SK-N-MC (cell line): ENCODE results near the gene C3orf62.
"Not testable (repeated sequence)": the region's sequence is repeated elsewhere in the genome, so short reads cannot be mapped to it uniquely, and the experiment has no call there.

ENCODE experiments used
- DNase-seq: peaks from one replicate; pipeline ENCODE4 v3.0.0-alpha.2; 2011; ENCODE audit warnings: low read depth, low spot score
- H3K27ac ChIP-seq: fragments of 200-600 bp; sonication (generic); 2 replicates; pipeline ENCODE4 v1.5.1; 2016; ENCODE audit warnings: mixed run types
- H3K36me3 ChIP-seq: fragments of 200-600 bp; sonication (generic); 2 replicates; pipeline ENCODE4 v1.6.1; 2017; ENCODE audit warnings: antibody characterized with exemption, low read length, mixed read lengths; ENCODE audit not compliant: insufficient read depth
- H3K4me3 ChIP-seq: fragments of 200-600 bp; sonication (generic); 2 replicates; pipeline ENCODE4 v1.5.1; 2016
- H3K9ac ChIP-seq: fragments of 200-600 bp; sonication (generic); 2 replicates; pipeline ENCODE4 v1.8.0; 2017; ENCODE audit warnings: mixed run types, mixed read lengths; ENCODE audit not compliant: insufficient read length
- H3K9me3 ChIP-seq: fragments of 200-600 bp; sonication (generic); 2 replicates; pipeline ENCODE4 v1.6.1; 2017; ENCODE audit warnings: low read depth, mild to moderate bottlenecking, antibody characterized with exemption, low read length, moderate library complexity, mixed read lengths
- EZH2 ChIP-seq: fragments of 200-600 bp; sonication (generic); IDR thresholded peaks from one replicate; pipeline ENCODE4 v1.6.1; 2017; ENCODE audit warnings: antibody characterized with exemption
- FOXP2 ChIP-seq: optimal IDR thresholded peaks from 2 replicates; pipeline ENCODE3; 2011; ENCODE audit warnings: mild to moderate bottlenecking, moderate library complexity; ENCODE audit not compliant: insufficient read depth; ENCODE audit errors: extremely low read length, control extremely low read depth
- POLR2AphosphoS5 ChIP-seq: IDR thresholded peaks from 2 replicates; pipeline ENCODE4 v1.6.1; 2012; ENCODE audit warnings: mild to moderate bottlenecking, low read depth, low read length, borderline replicate concordance

C3orf62 gene

DNA sequence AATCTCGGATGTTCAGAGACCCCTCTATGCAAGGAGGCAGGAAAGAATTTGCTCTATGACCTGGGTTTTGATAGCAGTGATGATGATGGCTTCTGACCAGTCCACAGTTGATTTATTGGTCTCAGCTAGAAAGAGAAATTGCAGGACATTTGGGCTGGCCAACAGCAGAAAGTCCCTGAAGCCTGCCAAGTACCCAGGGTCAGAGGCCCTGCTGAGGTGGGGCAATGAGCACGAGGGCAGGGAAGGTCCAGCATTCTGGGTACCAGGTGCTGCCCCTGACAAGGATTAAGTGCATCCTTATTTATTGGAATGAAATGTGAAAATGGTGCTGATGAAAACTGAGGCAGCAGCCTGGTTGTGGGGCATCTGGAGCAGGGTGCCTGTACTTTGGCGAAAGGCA, 19.8 kb downstream of the C3orf62 start:
- Histone ChIP-seq H3K9me3 (no peaks in the 10 kb centered on the region), H3K9ac (no peak overlapping the region), H3K4me3 (no peak overlapping the region), H3K27ac (no peak overlapping the region), H3K36me3 (no peaks in the 10 kb centered on the region)
- DNase-seq = no peak
- TF ChIP-seq POLR2AphosphoS5 = no peak
- TF ChIP-seq FOXP2 = no peak
- TF ChIP-seq EZH2 = no peak

DNA sequence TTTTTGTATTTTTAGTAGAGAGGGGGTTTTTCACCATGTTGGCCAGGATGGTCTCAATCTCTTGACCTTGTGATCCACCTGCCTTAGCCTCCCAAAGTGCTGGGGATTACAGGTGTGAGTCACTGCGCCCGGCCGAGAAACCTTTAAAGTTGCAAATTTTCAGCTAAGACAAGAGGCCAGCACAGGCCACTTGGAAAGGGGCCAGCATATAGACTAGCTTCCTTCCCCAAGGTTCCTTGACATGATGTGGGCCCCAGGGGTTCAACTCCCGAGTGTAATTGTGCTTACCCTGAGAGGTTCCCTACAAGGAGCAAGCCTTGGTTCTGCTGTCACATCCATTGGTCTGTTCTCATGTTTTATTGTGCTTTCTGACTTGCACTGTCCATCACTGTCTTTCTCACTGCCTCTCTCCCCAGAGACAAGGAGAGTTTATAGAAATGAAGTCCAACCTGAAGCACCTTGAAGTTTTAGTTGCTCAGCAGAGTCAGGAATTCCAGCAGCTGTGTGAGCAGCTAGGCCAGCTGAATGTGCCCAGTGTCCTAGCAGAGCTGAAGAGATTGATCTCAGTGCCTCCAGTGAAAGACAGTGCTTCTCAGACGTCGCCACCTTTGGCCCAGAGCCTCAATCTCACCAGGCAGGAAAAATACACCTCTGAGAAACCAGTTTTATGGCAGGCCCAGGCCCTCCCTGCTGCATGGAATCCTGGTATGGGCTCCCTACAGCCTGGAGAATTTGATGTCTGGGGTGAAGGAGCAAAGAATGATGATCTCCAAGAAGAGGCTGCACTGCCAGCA, 21.1 kb downstream of the C3orf62 start:
- TF ChIP-seq FOXP2 = no peak
- TF ChIP-seq POLR2AphosphoS5 = no peak
- no peak for TF ChIP-seq EZH2
- Histone ChIP-seq H3K27ac (no peak overlapping the region), H3K9ac (no peak overlapping the region), H3K4me3 (no peak overlapping the region), H3K9me3 (no peaks in the 10 kb centered on the region), H3K36me3 (no peaks in the 10 kb centered on the region)
- DNase-seq = no peak

DNA sequence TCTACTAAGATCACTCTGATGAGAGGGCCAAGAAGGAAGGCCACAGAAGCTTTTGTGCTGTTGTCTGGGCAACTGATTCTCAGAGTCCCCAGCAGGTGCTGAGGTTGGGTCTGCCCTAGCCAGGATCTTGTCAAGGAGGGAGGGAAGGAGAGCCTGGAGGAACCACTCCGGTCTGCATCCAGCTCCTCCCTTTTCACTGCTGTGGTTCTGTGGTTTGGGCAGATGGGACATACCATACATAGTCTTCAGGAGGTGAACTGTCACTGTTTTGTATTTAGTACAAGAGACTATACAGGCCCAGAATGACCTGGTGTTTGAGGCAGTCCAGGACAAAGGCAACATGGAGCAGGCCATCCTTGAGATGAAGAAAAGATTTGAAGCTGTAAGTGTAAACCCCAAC, 21.9 kb downstream of the C3orf62 start:
- Histone ChIP-seq H3K4me3 (no peak overlapping the region), H3K9me3 (no peaks in the 10 kb centered on the region), H3K36me3 (no peaks in the 10 kb centered on the region), H3K9ac (no peak overlapping the region), H3K27ac (no peak overlapping the region)
- DNase-seq = no peak
- TF ChIP-seq POLR2AphosphoS5 = no peak
- no peak for TF ChIP-seq EZH2
- TF ChIP-seq FOXP2 = no peak

DNA sequence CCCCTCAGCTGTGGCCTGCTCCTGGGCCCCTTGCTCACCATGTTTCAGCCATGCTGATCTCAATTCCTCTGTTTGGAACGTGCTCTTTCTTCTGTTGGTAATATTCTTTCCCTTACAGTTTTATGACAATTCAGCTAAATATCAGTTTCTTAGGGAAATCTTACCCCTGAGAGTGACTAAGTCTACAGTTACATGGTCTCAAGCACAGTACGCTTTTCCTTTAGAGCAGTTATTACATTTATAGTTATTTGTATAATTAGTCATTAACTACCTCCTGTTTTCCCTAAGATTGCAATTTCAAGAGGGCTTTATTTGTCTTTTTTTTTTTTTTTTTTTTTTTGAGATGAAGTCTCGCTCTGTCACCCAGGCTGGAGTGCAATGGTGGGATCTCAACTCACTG, 23.5 kb downstream of the C3orf62 start:
- no peak overlapping the region for H3K27ac ChIP-seq
- TF ChIP-seq EZH2 (no peak), POLR2AphosphoS5 (no peak), FOXP2 (no peak)
- DNase-seq = no peak
- no peaks in the 10 kb centered on the region for H3K9me3 ChIP-seq
- H3K4me3 ChIP-seq = no peak overlapping the region
- no peak overlapping the region for H3K9ac ChIP-seq
- no peaks in the 10 kb centered on the region for H3K36me3 ChIP-seq

- Histone ChIP-seq H3K9ac (no peak overlapping the region), H3K4me3 (no peak overlapping the region), H3K9me3 (no peaks in the 10 kb centered on the region), H3K36me3 (no peaks in the 10 kb centered on the region), H3K27ac (no peak overlapping the region)
- DNase-seq = no peak
- TF ChIP-seq POLR2AphosphoS5 (no peak), FOXP2 (no peak), EZH2 (no peak)
These were observed 28.2 kb downstream of the C3orf62 start for GRCh38 chr3:49248840-49249227.

DNA sequence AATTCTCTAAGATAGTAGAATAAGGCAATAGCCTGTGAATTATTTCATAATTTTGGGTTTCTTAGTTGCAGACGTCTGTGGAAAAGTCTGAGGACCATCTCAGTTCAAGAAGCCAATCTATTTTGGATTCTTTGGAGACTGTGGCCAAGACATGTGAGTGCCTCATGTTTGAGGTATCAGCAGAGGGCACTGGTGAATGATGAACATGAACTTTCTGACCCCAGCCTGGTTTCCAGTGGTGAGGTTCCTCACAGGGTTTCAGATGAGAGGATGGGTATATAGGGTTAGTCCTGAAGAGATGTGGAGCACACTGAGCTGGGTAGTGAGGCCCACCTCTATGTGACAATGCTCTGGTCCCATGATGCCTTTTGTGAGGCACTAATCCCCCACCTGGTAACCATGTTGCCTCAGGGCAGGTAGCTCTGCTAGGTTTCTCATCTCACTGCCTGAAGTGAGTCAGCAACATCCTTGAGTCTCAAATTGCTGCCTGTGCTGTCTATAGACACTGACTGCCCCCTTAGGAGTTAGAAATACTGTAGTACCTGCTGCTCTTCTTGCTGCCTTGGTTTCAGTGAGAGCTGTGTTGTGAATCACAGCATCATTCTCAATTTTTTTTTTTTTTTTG, 32.3 kb downstream of the C3orf62 start:
- TF ChIP-seq EZH2 (no peak), FOXP2 (no peak), POLR2AphosphoS5 (no peak)
- Histone ChIP-seq H3K9me3 (no peaks in the 10 kb centered on the region), H3K4me3 (no peak overlapping the region), H3K27ac (no peak overlapping the region), H3K9ac (no peak overlapping the region), H3K36me3 (no peaks in the 10 kb centered on the region)
- DNase-seq = no peak

DNA sequence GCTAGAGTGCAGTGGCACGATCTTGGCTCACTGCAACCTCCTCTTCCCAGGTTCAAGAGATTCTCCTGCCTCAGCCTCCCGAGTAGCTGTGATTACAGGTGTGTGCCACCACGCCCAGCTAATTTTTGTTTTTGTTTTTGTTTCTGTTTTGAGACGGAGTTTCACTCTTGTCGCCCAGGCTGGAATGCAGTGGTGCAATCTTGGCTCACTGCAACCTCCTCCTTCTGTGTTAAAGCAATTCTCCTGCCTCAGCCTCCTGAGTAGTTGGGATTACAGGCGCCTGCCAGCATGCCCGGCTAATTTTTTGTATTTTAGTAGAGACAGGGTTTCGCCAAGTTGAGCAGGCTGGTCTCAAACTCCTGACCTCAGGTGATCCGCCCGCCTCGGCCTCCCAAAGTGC, 36.9 kb downstream of the C3orf62 start:
- H3K9me3 ChIP-seq, H3K36me3 ChIP-seq, H3K9ac ChIP-seq, DNase-seq, H3K27ac ChIP-seq, H3K4me3 ChIP-seq: not testable (repeated sequence)

GRCh38 chr3:49238274-49239127, 38.5 kb downstream of the C3orf62 start:
- Histone ChIP-seq H3K9ac (no peak overlapping the region), H3K4me3 (no peak overlapping the region), H3K36me3 (no peaks in the 10 kb centered on the region), H3K27ac (no peak overlapping the region), H3K9me3 (no peaks in the 10 kb centered on the region)
- DNase-seq = no peak
- TF ChIP-seq EZH2 = no peak
